Nephron progenitor cell (in vitro differentiated cells): ENCODE measurements around the gene DGLUCY.
"Not testable (repeated sequence)": the region's sequence is repeated elsewhere in the genome, so short reads cannot be mapped to it uniquely, and the experiment has no call there.

ENCODE experiments used
- DNase-seq: peaks from one replicate; pipeline ENCODE4 v3.0.0; 2021
- H3K27ac Mint-ChIP-seq: 2 replicates; pipeline ENCODE4 v1.8.0; 2021; ENCODE audit warnings: mild to moderate bottlenecking, moderate library complexity, mixed read lengths
- H3K27me3 Mint-ChIP-seq: 2 replicates; pipeline ENCODE4 v1.8.0; 2021; ENCODE audit warnings: mild to moderate bottlenecking, low read depth, mixed read lengths; ENCODE audit not compliant: poor library complexity
- H3K36me3 Mint-ChIP-seq: 2 replicates; pipeline ENCODE4 v1.8.0; 2021; ENCODE audit warnings: low read depth, mixed read lengths
- H3K4me1 Mint-ChIP-seq: 2 replicates; pipeline ENCODE4 v1.8.0; 2021; ENCODE audit warnings: mixed read lengths
- H3K4me3 Mint-ChIP-seq: 2 replicates; pipeline ENCODE4 v1.8.0; 2021; ENCODE audit warnings: mild to moderate bottlenecking, moderate library complexity, mixed read lengths
- H3K9me3 Mint-ChIP-seq: 2 replicates; pipeline ENCODE4 v1.8.0; 2021; ENCODE audit warnings: mild to moderate bottlenecking, moderate library complexity, mixed read lengths
- TF ChIP-seq, protein P1 (sequence below): fragments of 200-600 bp; sonication (generic); IDR thresholded peaks from 2 replicates; pipeline ENCODE4 v1.5.0; 2021; ENCODE audit warnings: antibody characterized with exemption

Gene DGLUCY

DNA sequence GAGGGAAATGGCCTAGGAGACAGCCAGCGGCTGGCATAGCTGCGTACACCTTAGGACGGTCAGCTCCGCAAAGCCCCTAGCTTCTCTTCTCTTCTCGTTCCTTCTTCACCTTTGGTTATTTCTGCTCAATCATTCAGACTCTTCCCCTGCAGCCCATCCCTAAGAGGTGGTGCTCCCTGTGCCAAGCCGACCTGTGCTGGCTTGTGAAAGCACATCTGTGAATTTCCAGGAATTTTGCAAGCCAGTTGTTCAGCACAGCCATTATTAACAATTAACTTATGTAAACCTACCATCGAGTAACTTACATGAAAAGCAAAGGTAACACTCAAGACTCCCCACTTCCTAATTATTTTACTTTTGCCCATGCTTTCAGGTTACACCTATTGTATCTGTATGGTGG is 151.5 kb downstream of the DGLUCY start:
- Mint-ChIP-seq H3K4me3 (peak overlapping the region; percentile 72), H3K9me3 (peaks cover 3% of the 10 kb centered on the region), H3K4me1 (peaks cover 26% of the 10 kb centered on the region), H3K27me3 (peaks cover 57% of the 10 kb centered on the region), H3K36me3 (peaks cover 16% of the 10 kb centered on the region), H3K27ac (no peak overlapping the region)
- TF ChIP-seq, protein P1, sequence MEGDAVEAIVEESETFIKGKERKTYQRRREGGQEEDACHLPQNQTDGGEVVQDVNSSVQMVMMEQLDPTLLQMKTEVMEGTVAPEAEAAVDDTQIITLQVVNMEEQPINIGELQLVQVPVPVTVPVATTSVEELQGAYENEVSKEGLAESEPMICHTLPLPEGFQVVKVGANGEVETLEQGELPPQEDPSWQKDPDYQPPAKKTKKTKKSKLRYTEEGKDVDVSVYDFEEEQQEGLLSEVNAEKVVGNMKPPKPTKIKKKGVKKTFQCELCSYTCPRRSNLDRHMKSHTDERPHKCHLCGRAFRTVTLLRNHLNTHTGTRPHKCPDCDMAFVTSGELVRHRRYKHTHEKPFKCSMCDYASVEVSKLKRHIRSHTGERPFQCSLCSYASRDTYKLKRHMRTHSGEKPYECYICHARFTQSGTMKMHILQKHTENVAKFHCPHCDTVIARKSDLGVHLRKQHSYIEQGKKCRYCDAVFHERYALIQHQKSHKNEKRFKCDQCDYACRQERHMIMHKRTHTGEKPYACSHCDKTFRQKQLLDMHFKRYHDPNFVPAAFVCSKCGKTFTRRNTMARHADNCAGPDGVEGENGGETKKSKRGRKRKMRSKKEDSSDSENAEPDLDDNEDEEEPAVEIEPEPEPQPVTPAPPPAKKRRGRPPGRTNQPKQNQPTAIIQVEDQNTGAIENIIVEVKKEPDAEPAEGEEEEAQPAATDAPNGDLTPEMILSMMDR: no peak
- no peak for DNase-seq

DNA sequence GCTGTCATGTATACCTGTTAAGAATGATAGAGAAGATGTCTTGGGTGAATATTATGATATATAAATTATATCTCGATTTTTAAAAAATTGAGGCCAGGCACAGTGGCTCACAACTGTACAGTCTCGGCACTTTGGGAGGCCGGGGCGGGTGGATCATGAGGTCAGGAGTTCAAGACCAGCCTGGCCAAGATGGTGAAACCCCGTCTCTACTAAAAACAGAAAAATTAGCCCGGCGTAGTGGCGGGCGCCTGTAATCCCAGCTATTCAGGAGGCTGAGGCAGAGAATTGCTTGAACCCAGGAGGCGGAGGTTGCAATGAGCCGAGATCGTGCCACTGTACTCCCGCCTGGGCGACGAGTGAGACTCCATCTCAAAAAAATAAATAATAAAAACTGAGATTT is 152.4 kb downstream of the DGLUCY start:
- not testable (repeated sequence) for H3K9me3 Mint-ChIP-seq, H3K4me3 Mint-ChIP-seq, H3K27ac Mint-ChIP-seq, DNase-seq
- peaks cover 26% of the 10 kb centered on the region for H3K4me1 Mint-ChIP-seq
- H3K36me3 Mint-ChIP-seq: peaks cover 16% of the 10 kb centered on the region
- peaks cover 52% of the 10 kb centered on the region for H3K27me3 Mint-ChIP-seq

DNA sequence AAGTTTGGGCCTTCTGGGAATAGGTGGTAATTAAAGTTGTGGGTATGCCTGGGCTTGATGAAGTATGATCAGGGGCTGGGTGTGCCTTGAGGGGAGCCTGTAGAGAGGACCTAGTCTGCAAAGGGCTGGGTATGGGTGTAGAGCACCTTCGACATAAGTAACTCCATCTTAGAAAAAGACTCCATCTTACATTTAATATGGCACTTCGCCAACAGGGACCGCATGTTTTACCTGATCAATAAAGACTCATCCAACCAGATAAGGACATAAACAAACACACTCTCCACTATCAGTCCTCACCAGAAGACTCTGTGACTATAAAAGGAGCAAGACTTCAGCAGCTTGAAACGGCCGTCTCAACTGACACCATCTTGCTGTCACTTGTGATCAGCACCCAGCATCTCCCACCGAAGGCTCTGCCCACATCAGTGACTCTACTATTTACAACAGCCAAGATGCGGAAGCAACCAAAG is 154.1 kb downstream of the DGLUCY start:
- TF ChIP-seq, protein P1: no peak
- peaks cover 28% of the 10 kb centered on the region for H3K4me1 Mint-ChIP-seq

GRCh38 chr14:91269076-91269991 is 155.5 kb downstream of the DGLUCY start:
- H3K4me3 Mint-ChIP-seq: no peak overlapping the region
- H3K4me1 Mint-ChIP-seq: peaks cover 17% of the 10 kb centered on the region
- peaks cover 22% of the 10 kb centered on the region for H3K36me3 Mint-ChIP-seq
- TF ChIP-seq, protein P1: no peak
- H3K27ac Mint-ChIP-seq: peak overlapping the region; percentile 82
- H3K9me3 Mint-ChIP-seq: no peaks in the 10 kb centered on the region
- peaks cover 27% of the 10 kb centered on the region for H3K27me3 Mint-ChIP-seq
- no peak for DNase-seq

More for the DNA sequence above, 154.1 kb downstream of the DGLUCY start:
- H3K27me3 Mint-ChIP-seq: peaks cover 40% of the 10 kb centered on the region
- H3K36me3 Mint-ChIP-seq: peaks cover 22% of the 10 kb centered on the region
- H3K9me3 Mint-ChIP-seq: no peaks in the 10 kb centered on the region
- DNase-seq: no peak
- no peak overlapping the region for H3K27ac Mint-ChIP-seq
- no peak overlapping the region for H3K4me3 Mint-ChIP-seq

DNA sequence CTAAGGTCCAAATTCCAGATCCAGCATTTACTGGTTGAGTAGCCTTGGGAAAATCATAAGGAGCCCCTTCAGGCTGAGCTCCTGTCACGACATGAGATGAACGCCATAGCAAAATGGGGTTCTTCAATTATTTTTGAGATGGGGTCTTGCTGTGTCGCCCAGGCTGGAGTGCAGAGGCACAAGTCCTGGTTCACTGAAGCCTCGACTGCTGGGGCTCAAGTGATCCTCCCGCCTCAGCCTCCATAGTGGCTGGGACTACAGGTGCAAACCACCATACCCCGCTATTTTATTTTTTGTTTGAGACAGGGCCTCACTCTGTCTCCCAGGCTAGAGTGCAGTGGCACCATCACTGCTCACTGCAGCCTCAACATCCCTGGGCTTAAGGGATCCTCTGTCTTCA is 156.3 kb downstream of the DGLUCY start:
- Mint-ChIP-seq H3K27ac (no peak overlapping the region), H3K27me3 (peaks cover 20% of the 10 kb centered on the region), H3K4me3 (no peak overlapping the region), H3K9me3 (no peaks in the 10 kb centered on the region), H3K36me3 (peaks cover 27% of the 10 kb centered on the region), H3K4me1 (peaks cover 13% of the 10 kb centered on the region)
- TF ChIP-seq, protein P1: no peak
- DNase-seq: no peak

- TF ChIP-seq, protein P1: no peak
- Mint-ChIP-seq H3K4me1 (peaks cover 13% of the 10 kb centered on the region), H3K27ac (no peak overlapping the region), H3K36me3 (peaks cover 29% of the 10 kb centered on the region), H3K4me3 (no peak overlapping the region), H3K9me3 (no peaks in the 10 kb centered on the region), H3K27me3 (peaks cover 16% of the 10 kb centered on the region)
- no peak for DNase-seq
These were observed 156.7 kb downstream of the DGLUCY start for GRCh38 chr14:91270619-91271018.
